Liver (tissue), 9 donors: ENCODE measurements around the gene RAB29. TPM values are rescaled to one million over a fixed set of nuclear protein-coding genes. Genes with fewer than 3 reads are reported as not detected.

ENCODE experiments used
- DNase-seq: peaks from one replicate; pipeline ENCODE4 v3.0.0-alpha.2; 2017; ENCODE audit warnings: low spot score
- H3K27ac ChIP-seq, 2 donors: one replicate each; pipeline ENCODE4 v1.7.0; 2013; ENCODE audit warnings: inconsistent platforms in 2 of 2, low read length in 2 of 2, control low read depth in 1 of 2, low read depth in 1 of 2, mild to moderate bottlenecking in 1 of 2
- H3K27me3 ChIP-seq, 4 donors: one replicate each; pipeline versions ENCODE4 v1.6.1 to v1.7.0; 2013; ENCODE audit warnings: low read length in 3 of 4, inconsistent platforms in 1 of 4, mild to moderate bottlenecking in 1 of 4, moderate library complexity in 1 of 4; ENCODE audit not compliant: control insufficient read depth in 4 of 4, insufficient read depth in 4 of 4
- H3K36me3 ChIP-seq, 4 donors: one replicate each; pipeline versions ENCODE4 v1.6.1 to v1.7.0; 2013; ENCODE audit warnings: low read length in 3 of 4, mild to moderate bottlenecking in 3 of 4, low read depth in 1 of 4, moderate library complexity in 1 of 4; ENCODE audit not compliant: control insufficient read depth in 4 of 4, insufficient read depth in 3 of 4
- H3K4me1 ChIP-seq, 4 donors: one replicate each; pipeline versions ENCODE4 v1.6.1 to v1.7.0; 2013; ENCODE audit warnings: low read length in 3 of 4, mild to moderate bottlenecking in 3 of 4, moderate library complexity in 1 of 4; ENCODE audit not compliant: control insufficient read depth in 4 of 4, insufficient read depth in 4 of 4
- H3K4me3 ChIP-seq, 3 donors: one replicate each; pipeline versions ENCODE4 v1.6.1 to v1.7.0; 2013; ENCODE audit warnings: low read length in 3 of 3, control low read depth in 1 of 3, low read depth in 1 of 3, mild to moderate bottlenecking in 1 of 3
- H3K9ac ChIP-seq, 2 donors: one replicate each; pipeline ENCODE4 v1.7.0; 2013; ENCODE audit warnings: low read length in 2 of 2, mild to moderate bottlenecking in 2 of 2, moderate library complexity in 2 of 2, control low read depth in 1 of 2, low read depth in 1 of 2
- H3K9me3 ChIP-seq, 4 donors: one replicate each; pipeline versions ENCODE4 v1.6.1 to v1.7.0; 2013; ENCODE audit warnings: low read length in 3 of 4; ENCODE audit not compliant: control insufficient read depth in 4 of 4
- ATF3 ChIP-seq: IDR thresholded peaks from 2 replicates; pipeline ENCODE4 v1.6.1; 2016; ENCODE audit warnings: antibody characterized with exemption
- EGR1 ChIP-seq, 2 donors: IDR thresholded peaks; 2 replicates each; pipeline ENCODE4 v1.6.1; 2016 to 2018; ENCODE audit warnings: antibody characterized with exemption in 2 of 2, low read depth in 2 of 2
- FOXA1 ChIP-seq: IDR thresholded peaks from 2 replicates; pipeline ENCODE4 v1.6.1; 2016; ENCODE audit warnings: antibody characterized with exemption
- FOXA2 ChIP-seq: IDR thresholded peaks from 2 replicates; pipeline ENCODE4 v1.6.1; 2016; ENCODE audit warnings: antibody characterized with exemption
- GABPA ChIP-seq, 2 donors: IDR thresholded peaks in 1 of 2; conservative IDR thresholded peaks in 1 of 2; 2 replicates each; pipeline ENCODE4 v1.6.1; 2016; ENCODE audit warnings: antibody characterized with exemption in 2 of 2, mild to moderate bottlenecking in 1 of 2, moderate library complexity in 1 of 2
- HNF4A ChIP-seq, 2 donors: conservative IDR thresholded peaks; 2 replicates each; pipeline ENCODE4 v1.6.1; 2016; ENCODE audit warnings: antibody characterized with exemption in 2 of 2, mild to moderate bottlenecking in 2 of 2
- HNF4G ChIP-seq: IDR thresholded peaks from 2 replicates; pipeline ENCODE4 v1.6.1; 2016; ENCODE audit warnings: antibody characterized with exemption
- JUND ChIP-seq, 2 donors: IDR thresholded peaks; 2 replicates each; pipeline ENCODE4 v1.6.1; 2016; ENCODE audit warnings: antibody characterized with exemption in 2 of 2
- NR2F2 ChIP-seq: IDR thresholded peaks from 2 replicates; pipeline ENCODE4 v1.6.1; 2016; ENCODE audit warnings: antibody characterized with exemption
- RAD21 ChIP-seq, 2 donors: IDR thresholded peaks; 2 replicates each; pipeline ENCODE4 v1.6.1; 2016; ENCODE audit warnings: antibody characterized with exemption in 2 of 2, mild to moderate bottlenecking in 2 of 2
- REST ChIP-seq: IDR thresholded peaks from 2 replicates; pipeline ENCODE4 v1.6.1; 2016; ENCODE audit warnings: antibody characterized with exemption, mild to moderate bottlenecking
- RXRA ChIP-seq, 2 donors: IDR thresholded peaks; 2 replicates each; pipeline ENCODE4 v1.6.1; 2017 to 2018; ENCODE audit warnings: antibody characterized with exemption in 2 of 2, mild to moderate bottlenecking in 1 of 2
- SP1 ChIP-seq: IDR thresholded peaks from 2 replicates; pipeline ENCODE4 v1.6.1; 2018; ENCODE audit warnings: antibody characterized with exemption, mild to moderate bottlenecking
- TAF1 ChIP-seq: conservative IDR thresholded peaks from 2 replicates; pipeline ENCODE4 v1.6.1; 2016; ENCODE audit warnings: antibody characterized with exemption, mild to moderate bottlenecking
- YY1 ChIP-seq: IDR thresholded peaks from 2 replicates; pipeline ENCODE4 v1.6.1; 2016; ENCODE audit warnings: antibody characterized with exemption, mild to moderate bottlenecking
- ZBTB33 ChIP-seq: IDR thresholded peaks from 2 replicates; pipeline ENCODE4 v1.6.1; 2016; ENCODE audit warnings: antibody characterized with exemption
- WGBS: extraction: QIAGEN DNeasy Blood & Tissue Kit; methylation state at CpG from one replicate; pipeline ENCODE4 v1.1.7; 2013; 5-methylcytosine and 5-hydroxymethylcytosine counted together
- polyA plus RNA-seq, 2 donors: library from polyadenylated mRNA; stranded (reverse) in 1 of 2; unstranded in 1 of 2; fragments of 200-250 nt in 1 of 2; fragments of >200 nt in 1 of 2; fragmentation: Nextera tagmentation in 1 of 2; extraction: Ambion mirVana in 1 of 2; gene quantifications; one replicate each; pipeline versions ENCODE4 v1.2.1 to v1.2.3, GENCODE V29; 2013 to 2015
- total RNA-seq, 2 donors: library from RNA; depleted of rRNA; stranded (reverse); fragments of >200 nt; gene quantifications; one replicate each; pipeline ENCODE4 v1.2.3, GENCODE V29; 2014
- TF ChIP-seq, protein P1 (sequence below): fragments of 150-350 bp; IDR thresholded peaks from 2 replicates; pipeline ENCODE4 v1.5.1; 2017; ENCODE audit warnings: improper control_type of control experiment, low read depth, low read length; ENCODE audit not compliant: missing input control
- TF ChIP-seq, protein P2 (sequence below): IDR thresholded peaks from 2 replicates; pipeline ENCODE4 v1.6.1; 2016; ENCODE audit warnings: antibody characterized with exemption
- donor health status: healthy.
- donor health status: healthy.
- donor health status: healthy.
- donor health status: healthy.
- donor health status: healthy.

Gene RAB29
- total and polyA plus RNA-seq, 4 donors, result 11.0 to 25.0 (median 16.0) TPM

- Histone ChIP-seq H3K4me1 (no peaks in the 10 kb centered on the region), H3K27ac (no peak overlapping the region), H3K9me3 (no peaks in the 10 kb centered on the region), H3K4me3 (no peak overlapping the region), H3K27me3 (no peaks in the 10 kb centered on the region), H3K36me3 (peaks cover 0 to 20% (median 7%) of the 10 kb centered on the region in 4 donors), H3K9ac (no peak overlapping the region)
- DNase-seq, result no peak
- TF ChIP-seq, protein P1, sequence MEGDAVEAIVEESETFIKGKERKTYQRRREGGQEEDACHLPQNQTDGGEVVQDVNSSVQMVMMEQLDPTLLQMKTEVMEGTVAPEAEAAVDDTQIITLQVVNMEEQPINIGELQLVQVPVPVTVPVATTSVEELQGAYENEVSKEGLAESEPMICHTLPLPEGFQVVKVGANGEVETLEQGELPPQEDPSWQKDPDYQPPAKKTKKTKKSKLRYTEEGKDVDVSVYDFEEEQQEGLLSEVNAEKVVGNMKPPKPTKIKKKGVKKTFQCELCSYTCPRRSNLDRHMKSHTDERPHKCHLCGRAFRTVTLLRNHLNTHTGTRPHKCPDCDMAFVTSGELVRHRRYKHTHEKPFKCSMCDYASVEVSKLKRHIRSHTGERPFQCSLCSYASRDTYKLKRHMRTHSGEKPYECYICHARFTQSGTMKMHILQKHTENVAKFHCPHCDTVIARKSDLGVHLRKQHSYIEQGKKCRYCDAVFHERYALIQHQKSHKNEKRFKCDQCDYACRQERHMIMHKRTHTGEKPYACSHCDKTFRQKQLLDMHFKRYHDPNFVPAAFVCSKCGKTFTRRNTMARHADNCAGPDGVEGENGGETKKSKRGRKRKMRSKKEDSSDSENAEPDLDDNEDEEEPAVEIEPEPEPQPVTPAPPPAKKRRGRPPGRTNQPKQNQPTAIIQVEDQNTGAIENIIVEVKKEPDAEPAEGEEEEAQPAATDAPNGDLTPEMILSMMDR, result no peak
- TF ChIP-seq RXRA (IDR thresholded peaks at IDR 0.05) (no peak), YY1 (no peak), EGR1 (IDR thresholded peaks at IDR 0.05; ENCODE audit: low read depth in 2 of 2) (no peak), NR2F2 (no peak), FOXA2 (no peak), SP1 (no peak), JUND (IDR thresholded peaks at IDR 0.05) (no peak)
- TF ChIP-seq, protein P2, sequence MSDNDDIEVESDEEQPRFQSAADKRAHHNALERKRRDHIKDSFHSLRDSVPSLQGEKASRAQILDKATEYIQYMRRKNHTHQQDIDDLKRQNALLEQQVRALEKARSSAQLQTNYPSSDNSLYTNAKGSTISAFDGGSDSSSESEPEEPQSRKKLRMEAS, result no peak
- 90% methylated on average over 6 of the region's 6 CpGs for WGBS
Observed at GRCh38 chr1:205792961-205793673, 17.8 kb upstream of the RAB29 start.

GRCh38 chr1:205792481-205792881 is 17.2 kb upstream of the RAB29 start:
- no peak overlapping the region for H3K4me3 ChIP-seq
- H3K27ac ChIP-seq, result no peak overlapping the region
- no peaks in the 10 kb centered on the region for H3K4me1 ChIP-seq
- no peak overlapping the region for H3K9ac ChIP-seq
- no peak for DNase-seq
- TF ChIP-seq REST (no peak), EGR1 (IDR thresholded peaks at IDR 0.05; ENCODE audit: low read depth in 2 of 2) (no peak), JUND (IDR thresholded peaks at IDR 0.05) (no peak), HNF4G (no peak), TAF1 (no peak), RXRA (IDR thresholded peaks at IDR 0.05) (no peak), FOXA1 (no peak), GABPA (IDR thresholded peaks at IDR 0.05 in 1 of 2, conservative IDR thresholded peaks at IDR 0.05 in 1 of 2) (no peak), RAD21 (IDR thresholded peaks at IDR 0.05) (no peak), NR2F2 (no peak), ZBTB33 (no peak), SP1 (no peak), FOXA2 (no peak), HNF4A (conservative IDR thresholded peaks at IDR 0.05) (no peak), ATF3 (no peak), YY1 (no peak)
- TF ChIP-seq, protein P2, result no peak
- TF ChIP-seq, protein P1, result no peak
- WGBS, result 86% methylated on average over 8 of the region's 8 CpGs
- peaks cover 0 to 20% (median 7%) of the 10 kb centered on the region in 4 donors for H3K36me3 ChIP-seq
- no peaks in the 10 kb centered on the region for H3K9me3 ChIP-seq
- no peaks in the 10 kb centered on the region for H3K27me3 ChIP-seq
